Measurements from ENCODE around the gene TWIST2. TPM values are rescaled to one million over a fixed set of nuclear protein-coding genes. Genes with fewer than 3 reads are reported as not detected.

The TWIST2 gene
- total RNA-seq, 4 donors from 2014 or later, result 1.4 to 41.3 (median 15.7) TPM

DNA sequence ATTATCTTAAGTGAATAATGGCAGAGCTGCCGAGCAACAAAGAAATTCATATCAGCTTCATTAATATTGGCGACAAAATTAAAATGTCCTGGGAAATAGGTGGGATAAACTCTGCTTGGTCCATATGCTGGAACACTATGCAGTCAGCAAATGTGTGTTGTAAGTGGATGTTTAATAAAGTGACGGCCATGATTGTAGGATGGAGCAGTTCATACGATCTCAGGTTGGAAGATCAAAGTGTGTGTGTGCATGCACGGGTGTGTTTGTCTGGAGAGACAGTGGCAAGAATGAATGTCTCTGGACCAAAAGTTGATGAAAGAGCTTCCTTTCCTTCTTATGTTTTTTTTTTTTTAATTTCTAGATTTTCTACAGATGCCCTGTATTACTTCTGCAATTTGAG lies 14.8 kb downstream of the TWIST2 start:
- DNase-seq, result no peak
- H3K36me3 ChIP-seq, result no peaks in the 10 kb centered on the region
- no peak overlapping the region for H3K27ac ChIP-seq
- peaks cover 0 to 17% (median 5%) of the 10 kb centered on the region in 4 donors for H3K4me1 ChIP-seq
- no peak overlapping the region for H3K4me3 ChIP-seq
- H3K27me3 ChIP-seq, result no peaks in the 10 kb centered on the region
- no peaks in the 10 kb centered on the region for H3K9me3 ChIP-seq
- TF ChIP-seq POLR2A (IDR thresholded peaks at IDR 0.05), result no peak
- TF ChIP-seq, protein P1, sequence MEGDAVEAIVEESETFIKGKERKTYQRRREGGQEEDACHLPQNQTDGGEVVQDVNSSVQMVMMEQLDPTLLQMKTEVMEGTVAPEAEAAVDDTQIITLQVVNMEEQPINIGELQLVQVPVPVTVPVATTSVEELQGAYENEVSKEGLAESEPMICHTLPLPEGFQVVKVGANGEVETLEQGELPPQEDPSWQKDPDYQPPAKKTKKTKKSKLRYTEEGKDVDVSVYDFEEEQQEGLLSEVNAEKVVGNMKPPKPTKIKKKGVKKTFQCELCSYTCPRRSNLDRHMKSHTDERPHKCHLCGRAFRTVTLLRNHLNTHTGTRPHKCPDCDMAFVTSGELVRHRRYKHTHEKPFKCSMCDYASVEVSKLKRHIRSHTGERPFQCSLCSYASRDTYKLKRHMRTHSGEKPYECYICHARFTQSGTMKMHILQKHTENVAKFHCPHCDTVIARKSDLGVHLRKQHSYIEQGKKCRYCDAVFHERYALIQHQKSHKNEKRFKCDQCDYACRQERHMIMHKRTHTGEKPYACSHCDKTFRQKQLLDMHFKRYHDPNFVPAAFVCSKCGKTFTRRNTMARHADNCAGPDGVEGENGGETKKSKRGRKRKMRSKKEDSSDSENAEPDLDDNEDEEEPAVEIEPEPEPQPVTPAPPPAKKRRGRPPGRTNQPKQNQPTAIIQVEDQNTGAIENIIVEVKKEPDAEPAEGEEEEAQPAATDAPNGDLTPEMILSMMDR (IDR thresholded peaks at IDR 0.05), result no peak

DNA sequence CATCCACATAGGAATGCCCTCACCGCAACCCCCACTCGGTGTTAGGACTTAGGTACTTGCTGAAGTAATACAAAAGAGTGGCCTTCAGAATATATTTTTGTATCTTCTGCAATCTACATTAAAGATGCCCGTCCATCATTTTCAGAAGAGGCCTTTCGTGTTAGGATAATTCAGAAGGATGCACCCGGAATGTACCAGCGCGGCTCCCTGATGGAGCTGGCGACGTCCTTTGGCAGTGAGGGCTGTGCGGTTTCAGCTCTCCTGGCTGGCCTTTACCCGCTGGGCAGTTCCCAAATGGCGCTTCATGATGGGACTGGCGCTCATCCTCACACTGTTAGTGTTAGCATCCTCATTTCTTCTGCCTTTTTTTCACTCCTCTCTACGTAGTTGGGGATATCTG lies 15.3 kb downstream of the TWIST2 start:
- no peaks in the 10 kb centered on the region for H3K9me3 ChIP-seq
- H3K36me3 ChIP-seq, result no peaks in the 10 kb centered on the region

DNA sequence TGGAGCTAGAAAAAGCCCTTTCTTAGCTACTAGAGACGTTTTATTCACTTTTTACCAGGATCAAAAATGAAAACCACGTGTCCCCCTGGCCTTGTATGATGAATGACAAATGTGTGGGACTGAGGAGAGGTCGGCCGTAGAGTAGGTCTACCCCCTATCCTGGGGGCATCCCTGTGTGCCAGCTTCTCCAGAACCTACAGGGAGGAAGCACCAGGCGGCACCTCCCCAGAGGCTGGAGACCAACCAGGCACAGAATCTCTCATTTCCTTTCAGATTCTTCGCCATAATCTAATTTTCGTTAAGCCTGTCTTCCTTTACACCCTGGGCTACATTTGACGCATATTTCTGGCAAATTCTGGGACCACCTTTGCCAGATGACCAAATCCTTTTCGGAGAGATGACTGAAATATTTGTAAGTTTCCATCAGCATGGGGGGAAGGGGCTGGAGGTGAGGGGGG lies 15.9 kb downstream of the TWIST2 start:
- TF ChIP-seq POLR2A (IDR thresholded peaks at IDR 0.05), result no peak
- TF ChIP-seq, protein P1 (IDR thresholded peaks at IDR 0.05), result no peak
- H3K9me3 ChIP-seq, result no peaks in the 10 kb centered on the region
- no peak for DNase-seq
- peaks cover 0 to 22% (median 5%) of the 10 kb centered on the region in 4 donors for H3K4me1 ChIP-seq
- H3K27ac ChIP-seq, result peak overlapping the region in 2 of 4 donors; percentile 51 to 80
- H3K4me3 ChIP-seq, result no peak overlapping the region
- H3K36me3 ChIP-seq, result no peaks in the 10 kb centered on the region
- no peaks in the 10 kb centered on the region for H3K27me3 ChIP-seq

More for the DNA sequence above, 15.3 kb downstream of the TWIST2 start:
- Histone ChIP-seq H3K27me3 (no peaks in the 10 kb centered on the region), H3K4me1 (peaks cover 0 to 17% (median 5%) of the 10 kb centered on the region in 4 donors), H3K4me3 (no peak overlapping the region), H3K27ac (peak overlapping the region in 1 of 4 donors; percentile 80)
- DNase-seq, result no peak
- TF ChIP-seq, protein P1 (IDR thresholded peaks at IDR 0.05), result no peak
- no peak for TF ChIP-seq POLR2A (IDR thresholded peaks at IDR 0.05)

DNA sequence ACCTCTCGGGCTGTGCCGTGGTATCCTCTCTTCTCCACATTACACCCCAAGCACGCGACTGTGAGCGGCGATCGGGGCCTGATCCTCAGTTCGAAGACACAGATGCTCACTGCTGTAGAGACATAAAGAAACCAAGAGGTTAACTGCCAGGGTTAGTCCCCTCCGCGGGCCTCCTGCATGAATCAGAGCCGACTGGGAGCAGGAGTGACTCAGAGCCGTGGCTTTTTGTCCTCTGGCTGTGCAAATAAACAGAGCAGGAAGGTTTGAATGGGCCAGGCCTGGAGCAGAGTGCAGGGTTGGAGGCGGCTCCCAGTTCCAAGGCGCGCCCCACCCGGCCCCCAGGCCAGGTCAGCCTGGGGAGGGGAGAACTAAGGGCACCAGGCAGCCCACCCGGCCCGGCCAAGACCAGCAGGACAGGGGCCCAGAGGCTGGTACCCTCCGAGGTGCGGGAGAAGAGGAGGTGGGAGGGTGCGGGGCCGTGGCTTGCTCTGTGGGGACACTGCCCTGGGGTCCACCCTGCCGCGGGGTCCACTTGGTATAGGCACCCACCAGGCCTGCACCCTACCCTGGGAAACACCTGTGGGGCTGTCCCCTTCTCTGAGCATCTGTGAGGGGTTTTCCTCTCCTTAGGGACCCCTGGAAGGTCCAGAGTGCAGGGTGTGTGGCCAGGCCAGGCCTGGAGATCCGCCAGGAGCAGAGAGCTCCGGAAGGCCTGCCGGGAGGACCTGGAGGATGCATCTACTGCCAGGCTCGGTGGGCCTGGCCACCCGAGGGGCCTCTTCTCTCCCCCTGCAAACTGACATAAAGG lies 16.5 kb downstream of the TWIST2 start:
- H3K27me3 ChIP-seq, result no peaks in the 10 kb centered on the region
- peaks cover 0 to 24% (median 5%) of the 10 kb centered on the region in 4 donors for H3K4me1 ChIP-seq
- H3K27ac ChIP-seq, result peak overlapping the region; percentile 43 to 83 (median 70)
- DNase-seq, result peak; percentile 32 to 92 (median 82)
- no peaks in the 10 kb centered on the region for H3K9me3 ChIP-seq
- no peaks in the 10 kb centered on the region for H3K36me3 ChIP-seq
- peak overlapping the region in 2 of 4 donors; percentile 17 to 36 for H3K4me3 ChIP-seq
- TF ChIP-seq POLR2A (IDR thresholded peaks at IDR 0.05), result no peak
- TF ChIP-seq, protein P1 (IDR thresholded peaks at IDR 0.05), result no peak

DNA sequence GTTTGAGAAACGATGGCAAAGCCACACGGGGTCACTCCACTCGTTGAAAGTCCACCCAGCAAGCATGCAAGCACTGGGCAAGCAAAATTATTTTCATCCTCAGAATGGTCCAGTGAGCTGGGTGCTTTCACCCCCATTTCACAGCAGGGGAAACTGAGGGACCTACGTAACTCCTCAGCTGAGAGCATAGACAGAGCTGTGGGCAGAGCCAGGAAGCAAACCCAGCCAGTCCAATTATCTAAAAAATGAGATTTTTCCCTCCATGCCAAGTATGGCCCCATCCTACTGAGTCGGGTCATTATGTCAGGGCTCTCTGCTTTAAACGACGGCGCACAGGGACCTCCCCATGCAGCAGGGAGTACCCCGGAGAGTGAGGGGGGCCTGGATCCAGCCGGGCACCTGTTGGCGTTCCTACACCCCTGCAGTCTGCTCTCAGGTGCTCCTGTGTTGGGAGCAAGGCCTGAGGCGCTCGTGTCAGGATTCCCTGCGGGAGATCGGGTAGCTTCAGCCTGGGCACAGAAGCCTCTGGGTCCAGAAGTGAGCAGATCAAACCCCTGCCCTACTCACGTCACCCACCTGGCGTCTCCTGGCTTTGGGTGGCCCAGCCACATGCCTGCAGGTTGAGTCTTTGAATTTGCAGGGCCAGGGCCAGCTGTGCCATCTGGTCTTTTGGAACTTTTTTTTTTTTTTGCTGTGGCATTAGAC lies 17.3 kb downstream of the TWIST2 start:
- Histone ChIP-seq H3K4me3 (no peak overlapping the region), H3K36me3 (no peaks in the 10 kb centered on the region), H3K27ac (peak overlapping the region in 3 of 4 donors; percentile 60 to 83 (median 80)), H3K27me3 (no peaks in the 10 kb centered on the region), H3K4me1 (peaks cover 0 to 24% (median 5%) of the 10 kb centered on the region in 4 donors), H3K9me3 (no peaks in the 10 kb centered on the region)
- DNase-seq, result no peak
- TF ChIP-seq, protein P1 (IDR thresholded peaks at IDR 0.05), result no peak
- no peak for TF ChIP-seq POLR2A (IDR thresholded peaks at IDR 0.05)
